C4-2B (cell line): Measurements from ENCODE around the gene KLF3.

Experiments used
- CTCF ChIP-seq: fragments of 450-650 bp; conservative IDR thresholded peaks from 2 replicates; pipeline ENCODE4 v1.5.1; 2017; ENCODE audit warnings: mild to moderate bottlenecking
- ZFX ChIP-seq: fragments of 450-650 bp; IDR thresholded peaks from 2 replicates; pipeline ENCODE4 v1.6.1; 2017

GRCh38 chr4:38724475-38724808, 60.4 kb downstream of the KLF3 start:
- no peak for TF ChIP-seq ZFX
- no peak for TF ChIP-seq CTCF
